Fibroblast of pulmonary artery (primary cell): ENCODE measurements around the gene BRINP3.

Source experiments
- DNase-seq: peaks from one replicate; pipeline ENCODE4 v3.0.0-alpha.2; 2010; ENCODE audit warnings: low read depth
- H3K4me3 ChIP-seq: replicated peaks from 2 replicates; pipeline ENCODE4 v1.5.1; 2011; ENCODE audit warnings: low read depth, mild to moderate bottlenecking, control low read depth, low read length, moderate library complexity
- TF ChIP-seq, protein P1 (sequence below): IDR thresholded peaks from 2 replicates; pipeline ENCODE4 v1.5.1; 2011; ENCODE audit warnings: mild to moderate bottlenecking, control low read depth, low read length, inconsistent platforms; ENCODE audit errors: missing control alignments

Gene BRINP3

DNA sequence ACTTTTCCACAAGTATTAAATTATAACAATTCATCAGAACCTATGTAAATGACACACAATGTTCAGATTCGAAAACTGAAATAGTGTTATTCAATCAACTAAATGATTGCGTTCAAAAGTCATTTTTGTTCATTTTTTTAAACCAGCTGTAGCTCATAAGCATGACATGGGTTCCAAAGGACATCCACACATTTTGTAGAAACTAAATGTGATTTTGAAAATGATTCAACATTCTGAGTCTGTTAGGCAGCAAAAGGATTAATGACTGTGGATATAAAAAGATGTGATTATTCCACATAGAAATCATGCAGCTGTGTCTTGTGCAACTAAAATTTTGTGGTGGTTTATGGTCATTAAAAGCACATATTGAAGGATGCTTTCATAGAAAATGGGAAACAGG is 204.5 kb downstream of the BRINP3 start:
- no peak overlapping the region for H3K4me3 ChIP-seq
- DNase-seq: no peak
- TF ChIP-seq, protein P1, sequence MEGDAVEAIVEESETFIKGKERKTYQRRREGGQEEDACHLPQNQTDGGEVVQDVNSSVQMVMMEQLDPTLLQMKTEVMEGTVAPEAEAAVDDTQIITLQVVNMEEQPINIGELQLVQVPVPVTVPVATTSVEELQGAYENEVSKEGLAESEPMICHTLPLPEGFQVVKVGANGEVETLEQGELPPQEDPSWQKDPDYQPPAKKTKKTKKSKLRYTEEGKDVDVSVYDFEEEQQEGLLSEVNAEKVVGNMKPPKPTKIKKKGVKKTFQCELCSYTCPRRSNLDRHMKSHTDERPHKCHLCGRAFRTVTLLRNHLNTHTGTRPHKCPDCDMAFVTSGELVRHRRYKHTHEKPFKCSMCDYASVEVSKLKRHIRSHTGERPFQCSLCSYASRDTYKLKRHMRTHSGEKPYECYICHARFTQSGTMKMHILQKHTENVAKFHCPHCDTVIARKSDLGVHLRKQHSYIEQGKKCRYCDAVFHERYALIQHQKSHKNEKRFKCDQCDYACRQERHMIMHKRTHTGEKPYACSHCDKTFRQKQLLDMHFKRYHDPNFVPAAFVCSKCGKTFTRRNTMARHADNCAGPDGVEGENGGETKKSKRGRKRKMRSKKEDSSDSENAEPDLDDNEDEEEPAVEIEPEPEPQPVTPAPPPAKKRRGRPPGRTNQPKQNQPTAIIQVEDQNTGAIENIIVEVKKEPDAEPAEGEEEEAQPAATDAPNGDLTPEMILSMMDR: no peak

DNA sequence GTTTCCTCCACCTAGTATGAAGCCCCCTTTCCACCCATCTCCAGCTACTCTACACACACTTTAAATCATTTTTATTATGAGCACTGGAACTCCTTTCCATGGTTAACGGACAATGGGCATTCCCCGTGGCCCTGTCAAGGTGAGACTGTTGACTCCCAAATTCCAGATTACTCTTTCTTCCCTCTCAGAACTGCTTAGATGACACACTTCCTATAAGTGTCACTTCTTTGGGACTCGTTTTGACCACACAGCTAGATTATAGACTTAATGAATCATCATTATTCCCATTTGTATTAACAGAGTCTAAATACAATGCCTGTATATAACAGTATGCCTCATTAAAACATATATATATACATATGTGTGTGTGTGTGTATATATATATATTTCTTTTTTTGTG is 215.1 kb downstream of the BRINP3 start:
- TF ChIP-seq, protein P1: no peak
- no peak for DNase-seq
- no peak overlapping the region for H3K4me3 ChIP-seq

GRCh38 chr1:190259424-190259823 is 218.2 kb downstream of the BRINP3 start:
- DNase-seq: no peak
- TF ChIP-seq, protein P1: no peak
- no peak overlapping the region for H3K4me3 ChIP-seq

DNA sequence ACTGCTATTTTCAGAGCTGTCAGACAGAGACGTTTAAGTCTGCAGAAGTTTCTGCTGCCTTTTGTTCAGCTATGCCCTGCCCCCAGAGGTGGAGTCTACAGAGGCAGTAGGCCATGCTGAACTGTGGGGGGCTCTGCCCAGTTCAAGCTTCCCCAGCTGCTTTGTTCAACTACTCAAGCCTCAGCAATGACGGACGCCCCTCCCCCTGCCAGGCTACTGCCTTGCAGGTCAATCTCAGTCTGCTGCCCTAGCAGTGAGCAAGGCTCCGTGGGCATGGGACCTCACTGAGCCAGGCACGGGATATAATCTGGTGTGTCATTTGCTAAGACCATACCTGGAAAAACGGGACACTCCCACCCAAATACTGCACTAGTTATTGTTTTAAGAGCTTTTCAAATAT is 219.7 kb downstream of the BRINP3 start:
- TF ChIP-seq, protein P1: no peak
- H3K4me3 ChIP-seq: no peak overlapping the region
- no peak for DNase-seq

DNA sequence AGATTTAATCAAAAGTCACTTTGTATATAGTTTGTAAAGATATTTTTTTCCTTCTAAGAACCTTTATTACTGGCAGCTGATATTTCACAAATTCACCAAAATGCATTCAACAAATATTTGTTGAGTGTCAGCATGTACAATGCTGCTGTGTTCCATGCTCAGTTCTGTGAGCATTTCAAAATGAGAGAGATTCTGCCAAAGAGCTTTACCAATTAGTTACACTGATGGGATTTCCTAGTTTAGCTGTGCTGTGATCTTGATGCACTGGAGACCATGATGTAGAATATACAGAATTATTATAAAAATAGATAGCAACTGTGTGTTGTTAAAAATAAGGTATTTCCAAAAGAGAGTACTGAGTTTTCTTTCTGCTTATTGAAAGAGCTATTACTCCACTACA is 225.6 kb downstream of the BRINP3 start:
- H3K4me3 ChIP-seq: no peak overlapping the region
- no peak for DNase-seq
- TF ChIP-seq, protein P1: no peak

DNA sequence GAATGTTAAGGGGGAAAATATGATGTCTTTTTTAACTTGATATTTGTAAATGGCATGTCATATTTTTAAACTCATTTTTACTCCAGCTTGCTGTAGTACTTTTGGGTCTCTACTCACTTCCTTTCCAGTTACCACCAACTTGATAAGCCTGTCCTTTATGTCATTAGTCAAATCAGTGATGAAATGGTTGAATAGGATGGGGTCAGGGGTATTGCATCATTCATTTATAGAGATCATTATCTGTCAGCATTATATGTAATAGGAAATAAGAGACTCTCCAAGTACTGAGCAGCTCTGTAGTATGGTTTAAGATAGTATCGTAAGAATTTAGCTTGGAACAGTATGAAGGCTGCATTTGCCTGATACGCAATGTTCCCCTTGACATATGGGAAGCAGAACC is 227.3 kb downstream of the BRINP3 start:
- DNase-seq: peak; percentile 14
- no peak overlapping the region for H3K4me3 ChIP-seq
- TF ChIP-seq, protein P1: no peak

GRCh38 chr1:190244406-190244805 is 233.3 kb downstream of the BRINP3 start:
- no peak for DNase-seq
- H3K4me3 ChIP-seq: no peak overlapping the region
- TF ChIP-seq, protein P1: no peak
